SK-N-MC (cell line): Measurements from ENCODE around the gene PPP1R12C.
"Not testable (repeated sequence)": the region's sequence is repeated elsewhere in the genome, so short reads cannot be mapped to it uniquely, and the experiment has no call there.

Experiments
- DNase-seq: peaks from one replicate; pipeline ENCODE4 v3.0.0-alpha.2; 2011; ENCODE audit warnings: low read depth, low spot score
- H3K27ac ChIP-seq: fragments of 200-600 bp; sonication (generic); 2 replicates; pipeline ENCODE4 v1.5.1; 2016; ENCODE audit warnings: mixed run types
- H3K36me3 ChIP-seq: fragments of 200-600 bp; sonication (generic); 2 replicates; pipeline ENCODE4 v1.6.1; 2017; ENCODE audit warnings: antibody characterized with exemption, low read length, mixed read lengths; ENCODE audit not compliant: insufficient read depth
- H3K4me3 ChIP-seq: fragments of 200-600 bp; sonication (generic); 2 replicates; pipeline ENCODE4 v1.5.1; 2016
- H3K9ac ChIP-seq: fragments of 200-600 bp; sonication (generic); 2 replicates; pipeline ENCODE4 v1.8.0; 2017; ENCODE audit warnings: mixed run types, mixed read lengths; ENCODE audit not compliant: insufficient read length
- H3K9me3 ChIP-seq: fragments of 200-600 bp; sonication (generic); 2 replicates; pipeline ENCODE4 v1.6.1; 2017; ENCODE audit warnings: low read depth, mild to moderate bottlenecking, antibody characterized with exemption, low read length, moderate library complexity, mixed read lengths
- EZH2 ChIP-seq: fragments of 200-600 bp; sonication (generic); IDR thresholded peaks from one replicate; pipeline ENCODE4 v1.6.1; 2017; ENCODE audit warnings: antibody characterized with exemption
- FOXP2 ChIP-seq: optimal IDR thresholded peaks from 2 replicates; pipeline ENCODE3; 2011; ENCODE audit warnings: mild to moderate bottlenecking, moderate library complexity; ENCODE audit not compliant: insufficient read depth; ENCODE audit errors: extremely low read length, control extremely low read depth
- POLR2AphosphoS5 ChIP-seq: IDR thresholded peaks from 2 replicates; pipeline ENCODE4 v1.6.1; 2012; ENCODE audit warnings: mild to moderate bottlenecking, low read depth, low read length, borderline replicate concordance

Gene PPP1R12C

GRCh38 chr19:55069865-55070197, 47.6 kb downstream of the PPP1R12C start:
- Histone ChIP-seq H3K27ac (no peak overlapping the region), H3K36me3 (no peaks in the 10 kb centered on the region), H3K9me3 (no peaks in the 10 kb centered on the region), H3K4me3 (no peak overlapping the region; the same call in 1 of the 2 replicates), H3K9ac (no peak overlapping the region)
- no peak for DNase-seq
- no peak for TF ChIP-seq EZH2
- no peak for TF ChIP-seq POLR2AphosphoS5
- TF ChIP-seq FOXP2, result no peak

GRCh38 chr19:55068950-55069864, 48.2 kb downstream of the PPP1R12C start:
- no peak overlapping the region for H3K9ac ChIP-seq
- no peak for TF ChIP-seq EZH2

DNA sequence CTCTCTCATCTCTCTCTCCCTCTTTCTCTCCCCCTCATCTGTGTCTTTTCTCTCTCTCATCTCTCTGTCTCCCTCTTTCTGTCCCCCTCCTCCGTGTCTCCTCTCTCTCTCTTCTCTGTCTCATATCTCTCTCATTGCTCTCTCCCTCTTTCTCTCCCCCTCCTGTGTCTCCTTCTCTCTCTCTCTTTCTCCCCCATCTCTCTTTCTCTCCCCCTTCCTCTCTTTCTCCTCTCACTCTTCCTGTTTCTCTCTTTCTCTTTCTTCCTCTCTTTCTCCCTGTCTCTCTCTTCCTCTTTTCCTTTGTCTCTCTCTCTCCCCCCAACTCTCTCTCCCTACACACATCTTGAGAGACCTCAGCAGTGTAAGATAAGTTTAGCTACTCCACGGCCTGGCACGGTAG, 49.6 kb downstream of the PPP1R12C start:
- H3K9me3 ChIP-seq, result no peaks in the 10 kb centered on the region
- H3K36me3 ChIP-seq, result no peaks in the 10 kb centered on the region
- no peak overlapping the region for H3K27ac ChIP-seq
- no peak overlapping the region for H3K4me3 ChIP-seq
- H3K9ac ChIP-seq, result no peak overlapping the region
- DNase-seq, result no peak
- TF ChIP-seq EZH2 (no peak), POLR2AphosphoS5 (no peak), FOXP2 (no peak)

More at GRCh38 chr19:55068950-55069864, 48.2 kb downstream of the PPP1R12C start:
- DNase-seq, result no peak
- no peak overlapping the region for H3K27ac ChIP-seq
- no peaks in the 10 kb centered on the region for H3K9me3 ChIP-seq
- H3K36me3 ChIP-seq, result no peaks in the 10 kb centered on the region
- H3K4me3 ChIP-seq, result peak overlapping the region; percentile 56

DNA sequence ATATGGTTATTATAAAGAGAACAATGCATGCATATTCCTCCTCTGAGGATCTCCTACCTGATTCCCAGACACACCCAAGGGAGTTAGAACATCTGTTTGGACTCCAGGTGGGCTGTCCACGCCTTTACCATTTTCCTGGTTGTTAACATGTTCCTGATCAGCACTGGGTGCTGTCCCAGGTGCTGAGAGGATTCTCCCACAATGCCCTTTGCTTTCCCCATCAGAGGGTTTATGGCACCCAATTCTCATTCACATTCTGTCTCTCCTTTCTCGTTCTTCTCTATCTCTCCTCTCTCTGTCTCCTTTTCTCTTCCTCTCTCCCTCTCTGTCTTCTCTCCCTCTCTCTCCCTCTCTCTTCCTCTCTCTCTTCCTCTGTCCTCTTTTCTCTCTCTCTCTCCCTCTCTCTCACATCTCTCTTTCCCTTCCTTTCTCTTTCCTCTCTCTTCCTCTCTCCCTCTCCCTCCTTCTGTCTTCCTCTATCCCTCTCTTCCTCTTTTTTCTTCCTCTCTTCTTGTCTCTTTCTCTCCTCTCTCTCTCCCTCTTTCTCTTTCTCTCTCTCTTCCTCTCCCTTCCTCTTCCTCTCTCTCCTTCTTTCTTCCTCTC, 51.2 kb downstream of the PPP1R12C start:
- H3K9ac ChIP-seq, result no peak overlapping the region
- H3K36me3 ChIP-seq, result no peaks in the 10 kb centered on the region
- no peak overlapping the region for H3K4me3 ChIP-seq
- no peaks in the 10 kb centered on the region for H3K9me3 ChIP-seq
- H3K27ac ChIP-seq, result no peak overlapping the region
- DNase-seq, result no peak
- TF ChIP-seq POLR2AphosphoS5 (no peak), EZH2 (no peak), FOXP2 (no peak)

DNA sequence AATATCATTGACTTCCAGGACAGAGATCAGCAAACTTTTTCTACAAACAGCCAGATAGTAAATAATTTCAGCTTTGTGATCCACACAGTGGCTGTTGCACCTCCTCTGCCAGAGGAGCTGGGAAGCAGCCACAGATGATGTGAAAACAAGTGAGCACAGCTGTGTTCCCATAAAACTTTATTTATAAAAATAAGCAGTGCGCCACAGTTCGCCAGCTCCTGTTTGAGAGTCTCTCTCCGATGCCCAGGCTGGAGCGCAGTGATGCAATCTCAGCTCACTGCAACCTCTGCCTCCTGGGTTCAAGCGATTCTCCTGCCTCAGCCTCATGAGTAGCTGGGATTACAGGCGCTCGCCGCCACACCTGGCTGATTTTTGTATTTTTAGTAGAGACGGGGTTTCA, 51.9 kb downstream of the PPP1R12C start:
- H3K9me3 ChIP-seq, DNase-seq, H3K27ac ChIP-seq, H3K9ac ChIP-seq, H3K4me3 ChIP-seq, H3K36me3 ChIP-seq: not testable (repeated sequence)

- TF ChIP-seq POLR2AphosphoS5 (no peak), FOXP2 (no peak), EZH2 (no peak)
- Histone ChIP-seq H3K9ac (no peak overlapping the region), H3K4me3 (peak overlapping the region; percentile 90)
Observed at GRCh38 chr19:55063492-55063843, 54.0 kb downstream of the PPP1R12C start.

GRCh38 chr19:55062735-55063491, 54.5 kb downstream of the PPP1R12C start, which contains the start of gene RDH13:
TSS of gene RDH13 (minus strand) at chr19:55063148. CDS start at chr19:55063032, 116 bp downstream.
- H3K27ac ChIP-seq, result no peak within 1 kb of the TSS
- H3K36me3 ChIP-seq, result peaks cover 11% of the 10 kb centered on the region
- peak within 1 kb of the TSS; percentile 94 for H3K9ac ChIP-seq
- TF ChIP-seq POLR2AphosphoS5, result peak; percentile 86
- no peak for TF ChIP-seq FOXP2
- DNase-seq, result peak; percentile 87
- H3K4me3 ChIP-seq, result peak within 1 kb of the TSS; percentile 90
- no peaks in the 10 kb centered on the region for H3K9me3 ChIP-seq

More at GRCh38 chr19:55063492-55063843, 54.0 kb downstream of the PPP1R12C start:
- H3K9me3 ChIP-seq, result no peaks in the 10 kb centered on the region
- H3K36me3 ChIP-seq, result peaks cover 7% of the 10 kb centered on the region
- no peak for DNase-seq
- no peak overlapping the region for H3K27ac ChIP-seq

DNA sequence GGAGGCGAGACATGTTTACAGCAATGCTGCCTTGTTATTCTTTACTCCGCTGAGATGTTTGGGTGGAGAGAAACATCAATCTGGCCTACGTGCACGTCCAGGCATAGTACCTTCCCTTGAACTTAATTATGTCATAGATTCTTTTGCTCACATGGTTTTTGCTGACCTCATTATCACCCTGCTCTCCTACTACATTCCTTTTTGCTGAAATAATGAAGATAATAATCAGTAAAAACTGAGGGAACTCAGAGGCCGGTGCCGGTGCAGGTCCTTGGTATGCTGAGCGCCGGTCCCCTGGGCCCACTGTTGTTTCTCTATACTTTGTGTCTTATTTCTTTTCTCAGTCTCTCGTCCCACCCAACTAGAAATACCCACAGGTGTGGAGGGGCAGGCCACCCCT, 57.1 kb downstream of the PPP1R12C start:
- not testable (repeated sequence) for H3K9ac ChIP-seq, DNase-seq, H3K4me3 ChIP-seq, H3K9me3 ChIP-seq, H3K27ac ChIP-seq
- H3K36me3 ChIP-seq, result peaks cover 34% of the 10 kb centered on the region
